ENCODE results near the gene GYPA.
"Not testable (repeated sequence)": the region's sequence is repeated elsewhere in the genome, so short reads cannot be mapped to it uniquely, and the experiment has no call there.

GYPA gene

DNA sequence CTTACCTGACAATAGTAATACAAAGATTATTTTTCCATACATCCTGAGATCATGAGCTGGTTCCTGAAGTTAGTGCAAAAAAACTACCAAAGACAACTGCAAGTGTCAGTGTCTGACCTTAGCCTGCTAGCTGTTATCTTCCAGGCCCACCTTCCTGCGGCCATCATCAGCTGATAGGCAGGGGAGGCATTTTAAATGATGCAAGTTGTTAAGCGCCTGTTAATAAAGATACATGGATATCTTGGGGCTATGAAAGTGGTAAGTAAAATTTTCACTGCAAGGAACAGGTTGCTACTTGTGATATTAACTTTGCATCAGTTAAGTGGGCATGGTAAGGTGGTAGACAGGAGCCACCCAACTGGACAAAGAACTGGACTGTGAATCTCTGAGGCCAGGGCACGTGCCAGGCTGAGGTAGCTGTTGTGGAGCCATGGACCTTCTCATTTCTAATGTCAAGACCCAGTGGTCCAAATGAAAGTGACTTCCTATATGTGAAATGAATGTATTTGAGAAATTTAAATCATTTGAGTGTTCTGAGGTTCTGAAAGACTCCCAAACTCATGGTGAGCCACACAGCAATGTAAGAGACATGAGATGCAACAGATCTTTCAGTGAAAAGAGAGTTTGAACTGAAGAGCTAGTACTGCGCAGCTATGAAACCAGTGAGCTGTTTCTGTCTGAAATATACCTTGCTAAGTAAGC lies at the start of gene GYPA:
Gene GYPA, minus strand, starts transcription at position 125 of the 702 bp plus-strand sequence. Its CDS starts 83 bp downstream, at position 42.
- not testable (repeated sequence) for DNase-seq

DNA sequence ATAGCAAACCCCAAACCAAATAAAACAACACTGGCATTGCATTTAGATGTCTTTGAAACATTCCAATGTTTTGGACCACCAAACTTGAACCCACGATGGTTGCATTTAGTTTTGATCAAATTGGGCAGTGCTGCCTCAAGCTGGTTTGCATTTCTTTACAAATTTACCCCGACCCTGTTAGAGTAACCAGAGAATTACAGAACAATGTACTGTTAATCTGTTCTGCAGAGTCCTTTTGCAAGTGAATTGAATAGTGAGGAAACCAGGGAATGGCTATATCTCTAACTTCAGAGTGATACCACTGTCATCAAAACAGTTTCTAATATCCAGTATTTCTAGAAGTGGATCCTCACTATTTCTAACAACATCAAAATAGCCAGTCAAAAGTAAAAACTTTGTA lies 49.5 kb upstream of the GYPA start:
- DNase-seq = no peak

DNA sequence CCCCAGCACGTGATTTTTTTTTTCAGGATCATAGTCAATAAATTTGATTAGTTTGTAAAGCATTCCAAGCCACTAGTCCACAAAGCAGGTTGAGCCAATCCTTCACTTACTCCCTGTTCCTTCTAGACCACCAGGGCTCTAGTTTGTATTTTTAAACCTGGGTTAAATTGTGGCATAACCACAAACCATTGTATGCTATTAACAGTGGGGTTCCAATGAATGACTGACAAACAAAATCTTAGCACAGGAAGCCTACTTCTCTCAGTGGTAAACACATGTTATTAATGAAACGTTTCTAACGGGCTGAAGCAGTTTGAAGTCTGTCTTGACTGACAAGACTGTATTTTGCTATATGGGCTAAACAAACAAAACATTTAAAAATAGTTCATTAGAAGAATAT lies 48.6 kb upstream of the GYPA start:
- no peak for DNase-seq

DNA sequence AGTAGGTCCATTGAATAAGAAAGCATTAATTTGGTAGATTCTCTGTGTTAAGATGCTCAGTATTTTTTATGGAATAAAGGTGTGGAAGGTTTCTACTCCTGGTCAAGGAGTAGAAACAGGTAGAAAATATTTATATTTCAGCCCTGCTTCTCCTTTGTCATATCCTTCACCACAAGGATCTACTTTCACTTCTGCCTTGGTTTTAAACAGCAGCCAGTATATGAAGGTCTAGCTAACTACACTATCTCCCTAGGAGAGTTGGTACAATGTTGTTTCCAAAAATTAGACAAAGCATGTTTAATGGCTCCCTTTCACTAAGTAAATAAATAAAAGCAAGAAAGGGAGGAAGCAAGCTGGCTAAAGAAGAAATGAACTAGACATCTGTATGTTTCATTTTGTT lies 44.6 kb upstream of the GYPA start:
- DNase-seq = no peak

DNA sequence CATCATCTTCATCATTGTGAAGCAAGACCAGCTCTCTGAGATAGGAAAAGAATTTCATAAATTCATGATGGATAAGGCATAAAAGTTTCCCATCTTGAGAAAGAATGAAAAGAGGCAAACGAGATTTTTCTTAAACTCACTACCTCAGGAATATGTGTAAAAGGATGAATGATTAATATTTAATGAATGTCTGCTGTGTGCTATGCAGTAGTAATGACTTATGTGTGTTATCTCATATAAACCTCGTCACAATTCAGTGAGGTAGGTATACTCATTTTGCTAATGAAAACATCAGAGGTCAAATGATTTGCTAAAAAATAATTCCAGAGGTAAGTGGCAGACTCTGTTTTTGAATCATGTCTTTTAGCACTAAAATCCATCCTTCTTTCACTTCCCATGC lies 42.6 kb upstream of the GYPA start:
- no peak for DNase-seq

DNA sequence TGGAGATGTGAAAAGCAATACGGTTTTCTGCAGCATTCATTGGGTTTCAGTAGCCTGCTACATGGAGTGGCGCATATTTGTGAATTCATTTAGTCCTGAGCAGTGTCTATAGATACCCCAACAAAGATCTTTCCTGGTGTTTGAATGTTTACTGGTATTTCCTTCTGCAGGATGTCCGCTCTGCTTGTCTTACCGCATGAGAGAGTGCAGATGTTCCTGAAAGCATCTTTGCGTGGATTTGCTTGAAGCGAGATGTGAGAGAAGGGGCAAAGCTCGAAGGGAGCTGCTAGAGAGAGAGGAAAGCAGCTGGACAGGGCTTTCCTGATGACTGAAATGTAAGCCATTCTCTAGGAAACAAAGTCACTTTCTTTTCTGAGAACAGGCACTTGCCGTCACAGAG lies 40.9 kb upstream of the GYPA start:
- no peak for DNase-seq

DNA sequence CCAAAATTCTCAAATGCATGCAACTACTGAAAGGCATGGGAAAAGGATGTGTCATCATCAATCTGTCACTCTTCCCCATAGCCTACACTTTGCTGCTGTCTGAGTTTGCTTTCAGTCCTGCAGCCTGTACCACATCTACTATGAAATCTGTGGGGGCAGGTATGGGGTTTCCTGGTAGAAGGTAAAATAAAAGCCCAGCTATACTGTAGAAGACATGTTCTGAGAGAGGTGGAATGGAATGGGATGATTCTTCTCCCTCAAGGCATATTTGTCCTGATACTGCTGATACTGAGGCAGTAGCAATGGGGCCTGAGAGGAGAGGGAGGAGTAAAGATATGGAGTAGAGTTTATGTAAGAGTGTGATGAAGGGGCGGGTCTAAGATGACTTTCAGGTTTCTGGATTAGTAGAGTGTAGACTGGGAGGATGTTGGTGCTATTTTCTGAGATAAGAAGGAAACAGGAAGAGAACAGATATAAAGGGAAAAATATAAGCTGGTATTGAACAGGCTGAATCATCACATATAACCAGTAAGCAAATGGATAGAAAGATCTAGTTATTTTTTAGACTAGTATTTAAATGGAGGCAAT lies 38.7 kb upstream of the GYPA start:
- no peak for DNase-seq

DNA sequence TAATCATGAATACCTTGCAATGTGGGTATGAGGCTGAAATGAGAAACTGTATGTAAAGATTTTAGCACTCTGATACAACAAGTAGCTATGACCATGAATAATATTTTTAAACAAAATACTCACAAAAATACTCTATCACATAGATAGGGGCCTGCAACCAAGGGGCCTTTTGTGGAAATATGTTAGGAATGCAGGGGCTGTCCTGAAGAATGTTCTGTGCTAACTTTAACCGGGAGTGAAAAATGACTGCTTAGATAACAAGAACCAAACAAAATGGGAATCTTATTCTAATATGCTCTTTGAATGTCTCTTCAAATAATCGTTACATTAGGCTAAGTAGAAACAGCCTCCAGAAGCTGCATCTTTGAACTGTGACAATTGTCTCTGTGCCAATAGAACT lies 37.9 kb upstream of the GYPA start:
- DNase-seq = no peak

DNA sequence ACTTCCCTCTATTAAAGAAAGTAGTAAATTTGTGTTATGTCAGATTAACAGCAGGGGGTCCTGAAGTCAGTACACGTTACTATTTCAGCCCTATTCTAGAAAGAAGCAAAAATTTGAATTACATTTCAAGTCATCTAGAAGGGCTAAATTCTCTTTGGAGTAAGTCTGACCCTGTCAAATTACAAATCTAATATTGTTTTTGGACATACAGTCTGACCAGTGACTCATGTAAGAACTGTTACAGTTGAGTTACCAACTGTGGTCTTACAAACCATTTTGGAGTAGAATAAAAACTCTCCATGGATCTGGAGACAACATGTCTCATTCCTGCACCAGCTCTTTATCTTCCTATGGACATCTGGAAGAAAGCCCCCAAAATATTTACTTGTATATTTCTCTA lies 36.0 kb upstream of the GYPA start:
- DNase-seq = no peak

DNA sequence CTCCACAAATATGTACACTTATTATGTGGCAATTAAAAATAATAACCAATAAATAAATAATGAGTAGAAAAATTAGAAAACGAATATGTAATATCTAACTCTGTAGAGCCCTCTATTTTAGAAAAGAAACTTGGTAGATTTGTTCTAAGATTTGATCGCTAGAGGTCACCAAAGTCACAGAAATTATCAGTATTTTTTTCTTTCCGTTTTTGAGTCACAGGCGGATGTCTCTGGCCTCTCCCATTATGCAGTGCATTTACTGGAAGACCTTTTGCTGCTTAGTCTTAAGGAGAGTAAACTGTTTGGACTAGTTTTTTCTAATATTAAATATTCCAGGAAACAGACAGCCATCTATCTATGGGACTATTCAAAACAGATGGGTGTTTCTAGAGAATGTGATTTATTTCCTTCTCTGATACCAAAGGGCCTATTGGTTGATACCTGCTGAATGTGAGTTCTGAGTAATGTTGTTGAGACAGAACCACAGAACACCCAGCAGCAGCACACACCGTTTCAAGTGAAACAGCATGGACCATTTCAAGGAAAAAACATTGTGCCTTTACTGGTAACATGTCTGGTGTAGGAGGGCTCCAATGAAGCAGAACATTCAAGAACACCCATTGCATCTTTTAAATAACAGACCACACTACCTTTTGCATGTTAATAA lies 34.0 kb upstream of the GYPA start:
- peak; percentile 8 to 17 for DNase-seq

DNA sequence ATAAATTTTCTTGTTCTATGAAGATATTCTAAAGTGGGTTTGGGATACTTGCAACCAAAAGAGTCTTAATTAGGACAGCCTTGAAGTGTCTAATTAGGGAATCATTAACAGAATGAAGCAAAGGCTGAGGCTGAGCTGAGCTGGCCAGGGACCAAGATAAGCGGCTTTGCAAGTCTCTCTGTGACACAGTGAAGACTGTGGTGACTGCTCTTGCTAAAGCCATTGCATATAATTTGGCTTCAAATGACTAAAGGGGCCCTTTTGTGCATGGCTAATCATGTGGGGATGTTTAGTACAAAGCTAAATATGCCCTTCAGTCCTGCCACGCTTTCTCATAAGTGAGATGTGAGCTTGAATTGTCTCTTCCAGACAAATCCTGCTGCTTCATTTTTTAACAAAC lies 31.2 kb upstream of the GYPA start:
- DNase-seq = no peak

DNA sequence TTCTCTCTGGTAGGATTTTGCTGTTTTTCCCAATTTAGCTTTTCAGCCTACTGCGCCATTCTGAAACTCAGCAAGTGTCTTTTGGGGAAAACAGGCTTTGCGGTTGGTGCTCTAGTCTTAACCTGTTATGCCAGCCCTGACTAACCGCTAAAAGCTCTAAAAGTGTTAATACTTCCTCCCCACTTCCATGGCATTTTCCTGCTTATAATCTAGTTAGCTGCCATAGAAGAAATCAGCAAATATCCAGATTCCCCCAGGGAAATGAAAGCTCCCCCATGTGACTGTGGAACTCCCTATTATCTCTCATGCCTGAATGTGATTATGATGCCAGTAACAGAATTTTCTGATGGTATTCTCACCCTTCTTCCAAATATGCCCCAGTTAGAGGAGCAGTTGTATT lies 28.7 kb upstream of the GYPA start:
- DNase-seq = no peak

DNA sequence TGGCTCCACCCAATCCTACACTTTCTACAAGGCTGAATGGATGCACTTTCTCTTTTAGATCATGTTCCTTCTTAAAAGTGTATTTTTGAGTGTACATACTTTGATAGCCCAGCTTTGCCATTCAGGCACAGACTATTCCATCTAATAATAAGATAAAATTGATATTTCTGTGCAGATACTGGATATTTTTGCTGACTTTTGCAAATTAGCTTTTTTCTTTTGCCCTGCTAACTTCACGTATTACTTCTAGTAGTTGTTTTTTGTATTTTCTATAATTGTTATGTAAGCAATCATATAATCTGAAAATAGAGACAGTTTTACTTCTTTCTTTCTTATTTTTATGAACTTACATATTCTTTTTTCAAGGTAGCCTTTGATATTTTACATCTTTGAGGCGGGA lies 13.5 kb upstream of the GYPA start:
- DNase-seq = no peak

DNA sequence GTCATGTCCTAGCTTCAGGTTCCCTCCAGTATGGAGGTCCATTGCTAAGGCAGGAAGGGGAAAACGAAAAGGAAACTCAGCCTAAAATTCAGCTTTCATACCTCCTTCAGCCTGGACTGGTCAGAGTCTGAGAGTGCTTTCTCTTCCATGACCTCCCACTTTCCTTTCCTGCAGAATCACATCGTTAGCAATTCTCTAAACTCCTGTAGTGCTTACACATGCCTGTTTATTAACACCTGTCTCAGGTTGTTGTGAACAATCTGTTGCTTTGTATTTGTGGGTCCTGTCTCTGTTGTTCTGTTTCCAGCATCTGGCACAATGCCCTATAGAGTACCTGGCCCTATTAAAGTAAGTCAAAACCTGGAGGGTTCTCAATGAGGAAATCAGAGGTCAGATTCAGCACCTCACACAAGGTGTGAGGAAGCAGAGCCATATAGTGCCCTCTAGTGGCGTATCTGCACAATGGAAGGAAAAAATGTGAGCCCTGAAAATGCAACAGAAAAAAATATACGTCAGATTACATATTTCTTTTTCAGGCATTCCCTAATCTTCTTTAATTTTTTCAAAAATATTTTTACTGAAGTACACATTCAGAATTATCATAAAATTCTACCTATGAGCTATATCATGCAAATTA lies 2.3 kb upstream of the GYPA start:
- DNase-seq = peak in 1 of 2 experiments; percentile 15

DNA sequence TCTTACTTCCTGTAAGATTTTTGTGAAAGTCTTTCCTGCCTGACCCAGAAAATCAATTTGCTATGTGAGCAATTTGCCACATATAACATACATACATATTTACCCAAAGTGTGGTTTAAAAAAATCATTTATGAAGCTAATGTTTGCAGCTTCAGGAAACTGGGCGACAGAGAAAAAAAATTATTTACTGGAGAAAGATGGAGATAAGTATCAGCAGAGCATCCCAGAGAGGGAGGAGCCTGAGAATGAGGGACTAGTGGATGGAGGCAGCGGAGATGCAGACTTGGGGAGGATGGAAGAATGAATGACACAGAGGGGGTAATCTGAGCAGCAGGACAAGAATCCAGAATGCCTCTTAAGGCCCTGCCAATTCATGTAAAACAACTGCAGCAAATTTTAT lies 975 bp upstream of the GYPA start:
- no peak for DNase-seq

DNA sequence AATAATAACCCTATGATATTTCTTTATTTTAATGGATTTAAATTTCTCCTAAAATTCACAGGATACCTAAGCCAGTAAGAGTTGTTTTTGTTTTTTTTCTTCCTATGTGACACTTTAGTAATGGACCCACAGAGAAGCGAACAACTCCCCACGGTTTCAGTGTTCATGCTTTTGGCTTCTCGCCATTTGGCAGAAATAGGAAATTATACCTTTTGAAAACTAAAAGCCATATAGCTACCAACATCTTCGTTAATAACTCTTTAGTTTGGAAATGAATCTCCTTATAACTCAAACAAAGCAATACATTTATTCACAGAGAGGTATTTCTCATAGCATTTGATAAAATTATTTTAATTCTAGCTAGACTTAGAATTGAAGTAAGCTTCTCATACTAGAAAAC lies 527 bp downstream of the GYPA start:
- not testable (repeated sequence) for DNase-seq

DNA sequence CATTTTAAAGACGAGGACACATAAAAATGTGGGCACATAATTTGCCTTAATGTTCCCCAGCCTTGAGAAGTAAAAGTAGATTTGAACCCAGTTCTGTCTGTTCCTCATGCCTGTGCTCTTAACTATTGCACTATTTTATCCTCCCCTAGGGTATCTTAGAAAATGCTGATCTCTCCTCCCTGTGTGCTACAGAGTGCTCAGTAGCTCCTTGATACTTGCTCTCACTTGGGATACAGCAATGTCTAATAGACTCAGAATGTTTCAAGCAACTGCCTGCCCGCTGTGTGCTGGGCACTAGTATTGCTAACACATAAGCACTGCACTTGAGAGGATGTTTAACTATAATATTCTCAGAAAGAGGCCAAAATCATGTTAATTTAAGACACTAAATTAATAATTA lies 971 bp downstream of the GYPA start:
- DNase-seq = not testable (repeated sequence)

DNA sequence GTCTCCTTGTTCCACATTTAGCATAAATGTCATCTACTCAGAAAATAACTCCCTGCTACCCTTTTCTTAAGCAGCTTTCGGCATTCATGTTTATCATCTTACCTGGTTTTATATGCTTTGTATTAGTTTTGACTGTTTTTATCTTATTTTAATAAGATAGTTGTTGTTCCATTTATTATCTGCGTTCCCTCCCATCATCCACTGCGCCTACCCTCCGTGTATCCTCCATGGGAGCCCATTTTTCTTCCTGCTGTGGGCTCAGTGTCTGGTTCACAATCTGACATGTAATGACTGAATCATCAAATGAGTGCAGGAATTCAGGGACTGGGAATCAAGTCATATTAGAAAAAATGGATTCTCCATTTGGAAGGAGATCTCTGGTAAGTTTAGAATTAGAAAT lies 2.3 kb downstream of the GYPA start:
- DNase-seq = not testable (repeated sequence)

DNA sequence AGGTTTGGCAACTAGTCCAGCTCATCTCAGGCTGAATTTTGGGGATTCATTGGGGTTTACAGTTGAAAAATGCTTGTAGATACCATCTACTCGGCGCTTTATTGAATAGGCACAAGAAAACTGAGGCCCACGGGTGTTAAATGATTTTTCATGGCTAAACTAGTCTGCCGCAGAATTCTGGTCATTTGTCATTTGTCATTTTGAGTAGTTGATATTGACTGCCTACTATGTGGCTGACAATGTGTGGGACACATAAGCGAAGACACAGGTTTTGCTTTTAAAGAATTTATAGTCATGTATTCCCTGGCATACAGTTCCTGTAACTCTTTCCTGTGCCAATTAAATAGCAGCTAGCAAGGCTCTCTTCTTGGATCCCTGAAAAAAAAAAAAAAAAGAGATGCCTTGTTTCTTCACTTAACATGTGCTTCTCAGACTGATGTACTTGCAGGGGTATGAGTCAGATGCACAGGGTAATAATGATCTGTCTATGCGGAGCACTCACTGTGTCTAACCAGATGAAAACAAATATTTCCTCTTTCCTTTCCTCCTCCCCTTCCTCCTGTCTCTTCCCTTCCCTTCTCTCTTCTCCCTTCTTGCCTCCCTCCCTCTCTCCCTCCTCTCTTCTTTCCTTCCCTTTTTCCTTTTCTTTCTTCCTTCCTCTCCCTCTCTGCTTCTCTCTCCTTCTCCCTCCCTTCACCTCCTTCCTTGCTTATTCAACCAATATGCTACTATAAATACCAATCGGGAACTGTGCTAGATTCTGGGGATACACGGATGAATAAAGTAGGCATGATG lies 3.2 kb downstream of the GYPA start:
- not testable (repeated sequence) for DNase-seq

DNA sequence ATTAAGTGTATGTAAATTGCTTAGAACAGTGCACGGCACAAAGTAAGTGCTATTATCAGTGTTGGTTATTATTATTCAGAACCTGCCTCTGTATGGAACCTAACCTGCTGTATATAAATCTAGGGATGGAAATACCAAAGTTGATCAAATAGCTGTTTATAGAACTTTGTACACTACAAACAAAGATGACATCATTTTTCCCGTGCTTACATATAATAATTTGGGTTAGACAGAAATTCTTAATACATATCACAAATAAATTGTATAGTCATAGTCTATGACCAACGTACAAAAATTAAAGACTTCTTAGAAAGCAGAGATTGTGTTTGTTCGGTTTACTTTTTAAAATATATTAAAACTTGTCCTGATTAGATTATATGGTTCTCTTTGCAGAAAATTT lies 4.3 kb downstream of the GYPA start:
- DNase-seq = not testable (repeated sequence)

DNA sequence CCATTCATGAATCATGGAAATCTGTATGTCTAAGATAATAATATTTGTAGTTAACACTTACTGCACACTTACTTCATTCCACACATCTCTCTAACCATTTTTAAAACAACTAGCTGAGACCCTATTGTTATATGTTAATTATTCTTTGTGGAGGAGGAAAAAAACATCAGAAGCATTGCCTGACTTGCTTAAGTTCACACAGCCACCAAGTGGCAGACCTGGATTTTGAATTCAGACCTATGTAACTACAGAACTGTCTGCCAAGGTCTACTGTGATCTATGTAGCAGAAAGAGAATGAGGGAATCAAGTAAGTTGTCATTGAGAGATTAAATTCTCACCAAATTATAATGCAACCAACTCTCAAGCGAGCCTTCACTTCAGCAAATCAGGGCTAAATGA lies 10.4 kb downstream of the GYPA start:
- DNase-seq = not testable (repeated sequence)

DNA sequence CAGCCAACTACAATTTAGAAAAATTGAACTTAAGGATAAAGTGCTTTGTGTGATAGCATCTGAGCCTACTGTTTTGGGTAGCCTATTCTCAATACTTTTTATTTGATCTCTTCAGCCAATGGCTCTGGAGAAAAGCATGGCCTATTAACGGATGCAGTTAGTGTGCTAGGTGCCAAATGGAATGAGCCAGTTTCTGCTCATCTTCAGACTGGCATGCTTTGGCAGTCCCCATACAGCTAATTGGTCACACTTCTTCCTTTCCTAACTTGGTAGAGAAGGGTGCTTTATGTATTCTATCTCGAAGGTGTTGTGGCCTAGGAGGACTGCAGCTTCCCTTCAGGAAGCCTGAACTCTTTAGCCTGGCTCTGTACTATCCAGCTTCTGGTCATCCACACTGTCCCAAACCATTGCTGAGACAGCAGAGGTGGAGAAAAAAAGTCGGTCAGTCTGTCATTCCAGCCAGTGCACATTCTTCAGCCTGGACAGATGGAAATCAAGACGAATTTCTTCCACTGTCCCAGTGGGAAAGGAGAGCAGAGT lies 11.1 kb downstream of the GYPA start:
- DNase-seq = not testable (repeated sequence)

Measured in NCI-H1930 (cell line).